K562 (cell line): ENCODE measurements around the gene ARHGAP4. TPM values are rescaled to one million over a fixed set of nuclear protein-coding genes. Genes with fewer than 3 reads are reported as not detected.

ENCODE experiments used
- ARID1B ChIP-seq: fragments of 450-650 bp; IDR thresholded peaks from 2 replicates; pipeline ENCODE4 v1.6.1; 2016; ENCODE audit warnings: antibody characterized with exemption, mild to moderate bottlenecking, inconsistent platforms
- CBX1 ChIP-seq: sonication (generic); IDR thresholded peaks from 2 replicates; pipeline ENCODE4 v1.6.1; 2016; ENCODE audit warnings: antibody characterized with exemption, low read depth, mild to moderate bottlenecking
- CHD4 ChIP-seq: fragments of 200-600 bp; sonication (generic); IDR thresholded peaks from 3 replicates; pipeline ENCODE4 v1.6.1; 2012; ENCODE audit warnings: low read depth, mild to moderate bottlenecking, mixed read lengths, low read length, inconsistent platforms; ENCODE audit not compliant: insufficient read depth, insufficient replicate concordance, poor library complexity, severe bottlenecking
- ELF4 ChIP-seq: fragments of 450-650 bp; formaldehyde crosslinking; IDR thresholded peaks from 2 replicates; pipeline ENCODE4 v1.4.0; 2022; ENCODE audit warnings: missing genetic modification characterization
- GTF2E2 ChIP-seq: fragments of 200-800 bp; sonication (Bioruptor generic); IDR thresholded peaks from 2 replicates; pipeline ENCODE4 v1.6.1; 2016; ENCODE audit warnings: missing genetic modification characterization, missing compliant biosample characterization
- HNRNPK ChIP-seq: fragments of 200-400 bp; formaldehyde crosslinking; IDR thresholded peaks from one replicate; pipeline ENCODE4 v1.6.1; 2018; ENCODE audit warnings: mild to moderate bottlenecking, low read depth, low read length; ENCODE audit not compliant: poor library complexity, severe bottlenecking
- KLF10 ChIP-seq: fragments of 250-450 bp; sonication (Bioruptor Pico); IDR thresholded peaks from 2 replicates; pipeline ENCODE4 v1.6.1; 2021; ENCODE audit warnings: matching md5 sums
- L3MBTL2 ChIP-seq: fragments of 450-650 bp; IDR thresholded peaks from 2 replicates; pipeline ENCODE4 v1.6.1; 2016; ENCODE audit warnings: mild to moderate bottlenecking, moderate library complexity
- NCOA6 ChIP-seq: fragments of 450-650 bp; IDR thresholded peaks from 2 replicates; pipeline ENCODE4 v1.6.1; 2017; ENCODE audit warnings: mild to moderate bottlenecking
- NFXL1 ChIP-seq: fragments of 450-650 bp; formaldehyde crosslinking; IDR thresholded peaks from 2 replicates; pipeline ENCODE4 v1.4.0; 2021; ENCODE audit warnings: mild to moderate bottlenecking
- PRPF4 ChIP-seq: fragments of 200-400 bp; formaldehyde crosslinking; IDR thresholded peaks from one replicate; pipeline ENCODE4 v1.6.1; 2017; ENCODE audit warnings: low read length, low read depth, mild to moderate bottlenecking; ENCODE audit not compliant: insufficient read depth, poor library complexity, severe bottlenecking
- PTRF ChIP-seq: fragments of 450-650 bp; IDR thresholded peaks from 2 replicates; pipeline ENCODE4 v1.6.1; 2016; ENCODE audit warnings: mild to moderate bottlenecking, missing genetic modification characterization, missing compliant biosample characterization
- PYGO2 ChIP-seq: fragments of 450-650 bp; IDR thresholded peaks from 2 replicates; pipeline ENCODE4 v1.6.1; 2016; ENCODE audit warnings: mild to moderate bottlenecking, missing genetic modification characterization, moderate library complexity, missing compliant biosample characterization
- RBM34 ChIP-seq: fragments of 200-400 bp; formaldehyde crosslinking; IDR thresholded peaks from 2 replicates; pipeline ENCODE4 v1.6.1; 2018; ENCODE audit warnings: low read length, borderline replicate concordance; ENCODE audit not compliant: insufficient read depth
- SMARCC2 ChIP-seq: fragments of 450-650 bp; IDR thresholded peaks from 2 replicates; pipeline ENCODE4 v1.6.1; 2017; ENCODE audit warnings: antibody characterized with exemption, moderate library complexity, mild to moderate bottlenecking, low read depth
- SMARCE1 ChIP-seq: fragments of 450-650 bp; IDR thresholded peaks from 2 replicates; pipeline ENCODE4 v1.7.1; 2016; ENCODE audit warnings: mild to moderate bottlenecking
- ZKSCAN8 ChIP-seq: fragments of 200-800 bp; sonication (Bioruptor generic); IDR thresholded peaks from 2 replicates; pipeline ENCODE4 v1.6.1; 2016; ENCODE audit warnings: missing genetic modification characterization, missing compliant biosample characterization
- ZNF274 ChIP-seq: IDR thresholded peaks from 2 replicates; pipeline ENCODE4 v1.6.1; 2011; ENCODE audit warnings: low read depth, mild to moderate bottlenecking, low read length, moderate library complexity, borderline replicate concordance
- ZNF764 ChIP-seq: fragments of 250-450 bp; sonication (Bioruptor Pico); IDR thresholded peaks from 2 replicates; pipeline ENCODE4 v1.4.0; 2020; ENCODE audit warnings: low read depth, mild to moderate bottlenecking, moderate library complexity
- polyA plus RNA-seq, 8 experiments: library from polyadenylated mRNA; depleted of rRNA in 4 of 8; stranded (reverse) in 5 of 8; unstranded in 3 of 8; fragments of >200 nt; fragmentation: Nextera tagmentation in 2 of 8; fragmentation: Illumina TruSeq in 1 of 8; extraction: Ambion mirVana in 2 of 8; extraction: Trizol in 1 of 8; gene quantifications; 2 replicates each; pipeline versions ENCODE4 v1.2.1 to v1.2.3, GENCODE V29; 2011 to 2014; ENCODE audit warnings: inconsistent platforms in 1 of 8, missing spikeins in 1 of 8
- total RNA-seq, 7 experiments: library from RNA; depleted of rRNA in 6 of 7; stranded (reverse); fragments of >200 nt in 6 of 7; fragmentation: Illumina TruSeq in 2 of 7; extraction: Trizol in 2 of 7; gene quantifications; 2 replicates each; pipeline versions ENCODE4 v1.2.1 to v1.2.3, GENCODE V29; 2011 to 2021; ENCODE audit warnings: low replicate concordance in 1 of 7
- TF ChIP-seq, protein P1 (sequence below): fragments of 250-450 bp; sonication (Bioruptor Pico); IDR thresholded peaks from 2 replicates; pipeline ENCODE4 v1.5.0; 2020; ENCODE audit warnings: mild to moderate bottlenecking
- TF ChIP-seq, protein P2 (sequence below): sonication (generic); formaldehyde crosslinking; IDR thresholded peaks from 2 replicates; pipeline ENCODE4 v1.8.1; 2022; ENCODE audit warnings: missing genetic modification reagents
- TF ChIP-seq, protein P3 (sequence below): fragments of 450-650 bp; IDR thresholded peaks from 2 replicates; pipeline ENCODE4 v1.6.1; 2017; ENCODE audit warnings: mild to moderate bottlenecking, moderate library complexity
- TF ChIP-seq, protein P4 (sequence below): fragments of 200-800 bp; sonication (Bioruptor generic); IDR thresholded peaks from 2 replicates; pipeline ENCODE4 v1.6.1; 2017; ENCODE audit warnings: missing genetic modification characterization, missing compliant biosample characterization

ARHGAP4 gene
- total and polyA plus RNA-seq, 9 of the 15 experiments (the other 6 are each of a cell fraction or from before 2014, with no cell fraction given), result 0.30 to 81.8 (median 13.5) TPM

DNA sequence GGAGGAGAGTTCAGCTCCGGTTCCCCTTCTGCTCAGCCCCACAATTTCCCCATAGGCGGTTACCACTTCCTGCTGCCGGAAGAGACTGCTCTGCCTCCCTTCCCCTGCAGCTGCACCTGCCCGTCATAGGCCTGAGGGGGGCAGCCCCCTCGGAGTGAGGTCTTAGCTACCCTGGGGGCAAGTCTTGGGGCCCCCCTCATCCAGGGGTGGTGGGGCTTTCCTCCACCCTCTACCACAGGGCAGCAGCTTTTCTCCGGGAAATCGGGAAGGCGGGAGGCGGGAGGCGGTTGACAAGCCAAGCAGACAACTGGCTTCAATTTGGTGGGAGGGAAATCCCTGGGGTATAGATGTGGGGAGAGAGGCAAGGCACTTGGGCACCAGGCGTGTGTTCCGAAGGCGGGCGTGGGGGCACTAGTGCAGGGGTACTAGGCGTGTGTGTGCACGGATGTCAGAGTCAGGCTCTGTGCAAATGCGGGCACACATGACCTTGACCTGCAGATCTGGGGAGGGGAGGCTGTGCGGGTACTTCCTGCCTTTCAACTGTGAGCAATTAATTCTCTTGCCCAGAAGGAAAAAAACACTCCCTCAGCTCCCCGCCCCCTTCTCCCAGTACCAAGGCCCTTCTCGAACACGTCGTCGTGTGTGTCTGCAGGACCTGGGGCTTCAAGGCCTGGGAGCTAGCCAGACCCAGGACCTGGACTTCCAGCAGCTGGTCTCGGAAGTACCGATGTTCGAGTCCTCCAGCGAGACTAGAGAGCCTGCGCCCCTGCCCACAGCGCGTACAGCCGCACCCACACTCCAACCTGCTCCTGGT is 1.0 kb upstream of the ARHGAP4 start (continued):
- TF ChIP-seq, protein P1, sequence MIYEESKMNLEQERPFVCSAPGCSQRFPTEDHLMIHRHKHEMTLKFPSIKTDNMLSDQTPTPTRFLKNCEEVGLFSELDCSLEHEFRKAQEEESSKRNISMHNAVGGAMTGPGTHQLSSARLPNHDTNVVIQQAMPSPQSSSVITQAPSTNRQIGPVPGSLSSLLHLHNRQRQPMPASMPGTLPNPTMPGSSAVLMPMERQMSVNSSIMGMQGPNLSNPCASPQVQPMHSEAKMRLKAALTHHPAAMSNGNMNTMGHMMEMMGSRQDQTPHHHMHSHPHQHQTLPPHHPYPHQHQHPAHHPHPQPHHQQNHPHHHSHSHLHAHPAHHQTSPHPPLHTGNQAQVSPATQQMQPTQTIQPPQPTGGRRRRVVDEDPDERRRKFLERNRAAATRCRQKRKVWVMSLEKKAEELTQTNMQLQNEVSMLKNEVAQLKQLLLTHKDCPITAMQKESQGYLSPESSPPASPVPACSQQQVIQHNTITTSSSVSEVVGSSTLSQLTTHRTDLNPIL, result no peak
- no peak for TF ChIP-seq KLF10
- no peak for TF ChIP-seq ZNF764 (CRISPR knock-in tag)
- TF ChIP-seq, protein P2, sequence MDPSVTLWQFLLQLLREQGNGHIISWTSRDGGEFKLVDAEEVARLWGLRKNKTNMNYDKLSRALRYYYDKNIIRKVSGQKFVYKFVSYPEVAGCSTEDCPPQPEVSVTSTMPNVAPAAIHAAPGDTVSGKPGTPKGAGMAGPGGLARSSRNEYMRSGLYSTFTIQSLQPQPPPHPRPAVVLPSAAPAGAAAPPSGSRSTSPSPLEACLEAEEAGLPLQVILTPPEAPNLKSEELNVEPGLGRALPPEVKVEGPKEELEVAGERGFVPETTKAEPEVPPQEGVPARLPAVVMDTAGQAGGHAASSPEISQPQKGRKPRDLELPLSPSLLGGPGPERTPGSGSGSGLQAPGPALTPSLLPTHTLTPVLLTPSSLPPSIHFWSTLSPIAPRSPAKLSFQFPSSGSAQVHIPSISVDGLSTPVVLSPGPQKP, result no peak
- no peak for TF ChIP-seq ZNF274
- TF ChIP-seq PYGO2, result no peak
- 0 out of 2 replicates have a peak, but pooled peaks have one; percentile 52 for TF ChIP-seq ZKSCAN8 (CRISPR knock-in tag)
- TF ChIP-seq HNRNPK, result no peak
- TF ChIP-seq RBM34, result no peak
- no peak for TF ChIP-seq PRPF4
- TF ChIP-seq, protein P3, sequence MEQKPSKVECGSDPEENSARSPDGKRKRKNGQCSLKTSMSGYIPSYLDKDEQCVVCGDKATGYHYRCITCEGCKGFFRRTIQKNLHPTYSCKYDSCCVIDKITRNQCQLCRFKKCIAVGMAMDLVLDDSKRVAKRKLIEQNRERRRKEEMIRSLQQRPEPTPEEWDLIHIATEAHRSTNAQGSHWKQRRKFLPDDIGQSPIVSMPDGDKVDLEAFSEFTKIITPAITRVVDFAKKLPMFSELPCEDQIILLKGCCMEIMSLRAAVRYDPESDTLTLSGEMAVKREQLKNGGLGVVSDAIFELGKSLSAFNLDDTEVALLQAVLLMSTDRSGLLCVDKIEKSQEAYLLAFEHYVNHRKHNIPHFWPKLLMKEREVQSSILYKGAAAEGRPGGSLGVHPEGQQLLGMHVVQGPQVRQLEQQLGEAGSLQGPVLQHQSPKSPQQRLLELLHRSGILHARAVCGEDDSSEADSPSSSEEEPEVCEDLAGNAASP, result no peak
- peak; percentile 37; the same call in 1 of the 2 replicates for TF ChIP-seq ARID1B
- TF ChIP-seq, protein P4, sequence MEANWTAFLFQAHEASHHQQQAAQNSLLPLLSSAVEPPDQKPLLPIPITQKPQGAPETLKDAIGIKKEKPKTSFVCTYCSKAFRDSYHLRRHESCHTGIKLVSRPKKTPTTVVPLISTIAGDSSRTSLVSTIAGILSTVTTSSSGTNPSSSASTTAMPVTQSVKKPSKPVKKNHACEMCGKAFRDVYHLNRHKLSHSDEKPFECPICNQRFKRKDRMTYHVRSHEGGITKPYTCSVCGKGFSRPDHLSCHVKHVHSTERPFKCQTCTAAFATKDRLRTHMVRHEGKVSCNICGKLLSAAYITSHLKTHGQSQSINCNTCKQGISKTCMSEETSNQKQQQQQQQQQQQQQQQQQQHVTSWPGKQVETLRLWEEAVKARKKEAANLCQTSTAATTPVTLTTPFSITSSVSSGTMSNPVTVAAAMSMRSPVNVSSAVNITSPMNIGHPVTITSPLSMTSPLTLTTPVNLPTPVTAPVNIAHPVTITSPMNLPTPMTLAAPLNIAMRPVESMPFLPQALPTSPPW (CRISPR knock-in tag), result peak; percentile 66
- TF ChIP-seq NCOA6, result no peak
- no peak for TF ChIP-seq SMARCE1
- TF ChIP-seq CBX1, result no peak
- TF ChIP-seq NFXL1 (CRISPR knock-in tag), result no peak
- TF ChIP-seq L3MBTL2, result no peak
- TF ChIP-seq CHD4, result no peak
- no peak for TF ChIP-seq PTRF (tag)
- no peak for TF ChIP-seq ELF4 (CRISPR knock-in tag)
- TF ChIP-seq SMARCC2, result no peak
- TF ChIP-seq GTF2E2 (tag), result no peak
